Calu3 (cell line): ENCODE measurements around the gene CNTN5. TPM values are rescaled to one million over a fixed set of nuclear protein-coding genes. Genes with fewer than 3 reads are reported as not detected.

ENCODE experiments used
- BruUV-seq: library from RNA; stranded (reverse); fragments of 400-500 nt; replicated peaks from 2 replicates; lab custom pipeline; 2021; lab: Mats Ljungman, UMichigan
- CTCF ChIA-PET: fragments of 300-600 bp; sonication (Branson Sonifier 250); formaldehyde crosslinking; loops from one replicate; lab custom pipeline; 2022; ENCODE audit warnings: antibody characterized with exemption; lab: Charles Lee
- DNase-seq: peaks from one replicate; pipeline ENCODE4 v3.0.0; 2022
- H3K27ac Mint-ChIP-seq: one replicate; pipeline ENCODE4 v1.8.0; 2022; ENCODE audit warnings: mixed read lengths; ENCODE audit not compliant: unreplicated experiment
- H3K27me3 Mint-ChIP-seq: one replicate; pipeline ENCODE4 v1.8.0; 2022; ENCODE audit warnings: mixed read lengths; ENCODE audit not compliant: unreplicated experiment
- H3K36me3 Mint-ChIP-seq: one replicate; pipeline ENCODE4 v1.8.0; 2022; ENCODE audit warnings: mild to moderate bottlenecking, moderate library complexity, mixed read lengths; ENCODE audit not compliant: insufficient read depth, unreplicated experiment
- H3K4me1 Mint-ChIP-seq: one replicate; pipeline ENCODE4 v1.8.0; 2022; ENCODE audit warnings: mild to moderate bottlenecking, low read depth, mixed read lengths; ENCODE audit not compliant: unreplicated experiment
- H3K4me3 Mint-ChIP-seq: one replicate; pipeline ENCODE4 v1.8.0; 2022; ENCODE audit warnings: mild to moderate bottlenecking, low read depth, moderate library complexity, mixed read lengths; ENCODE audit not compliant: unreplicated experiment
- H3K9me3 Mint-ChIP-seq: one replicate; pipeline ENCODE4 v1.8.0; 2022; ENCODE audit warnings: low read depth, mixed read lengths; ENCODE audit not compliant: unreplicated experiment
- CTCF ChIP-seq: fragments of 200-600 bp; IDR thresholded peaks from one replicate; pipeline ENCODE4 v1.8.0; 2022; ENCODE audit warnings: antibody characterized with exemption; ENCODE audit not compliant: unreplicated experiment
- intact Hi-C: fragments of 100-400 bp; cut with micrococcal nuclease; formaldehyde crosslinking; loops from one replicate; pipeline ENCODE4 v1.10.0; 2022; ENCODE audit not compliant: unreplicated experiment
- total RNA-seq: library from RNA; stranded (reverse); gene quantifications from 2 replicates; pipeline ENCODE4 v1.2.3, GENCODE V29; 2022

The CNTN5 gene
- total RNA-seq, 1 experiment from 2014 or later = not detected

- intact Hi-C loops = no loop called here
- H3K4me3 Mint-ChIP-seq = no peak overlapping the region
- TF ChIP-seq CTCF = no peak
- no peaks in the 10 kb centered on the region for H3K4me1 Mint-ChIP-seq
- no peak overlapping the region for H3K27ac Mint-ChIP-seq
- CTCF ChIA-PET = no interaction called here
- peaks cover 18% of the 10 kb centered on the region for H3K27me3 Mint-ChIP-seq
- no peaks in the 10 kb centered on the region for H3K9me3 Mint-ChIP-seq
- H3K36me3 Mint-ChIP-seq = no peaks in the 10 kb centered on the region
- no TSS peak for BruUV-seq
- DNase-seq = no peak
Measured at GRCh38 chr11:100316952-100317351, 1296.2 kb downstream of the CNTN5 start.

GRCh38 chr11:100319691-100320090 is 1298.9 kb downstream of the CNTN5 start:
- no TSS peak for BruUV-seq
- Mint-ChIP-seq H3K27me3 (no peaks in the 10 kb centered on the region), H3K36me3 (no peaks in the 10 kb centered on the region), H3K4me3 (no peak overlapping the region), H3K9me3 (no peaks in the 10 kb centered on the region), H3K27ac (no peak overlapping the region), H3K4me1 (no peaks in the 10 kb centered on the region)
- TF ChIP-seq CTCF = no peak
- intact Hi-C loops = no loop called here
- CTCF ChIA-PET = interaction anchor here (0.6 kb wide), 1 partner anchor 73 kb away, joined by 3 read pairs; no protein-coding TSS in a partner anchor
- DNase-seq = no peak

GRCh38 chr11:100328626-100329340 is 1308.0 kb downstream of the CNTN5 start:
- Mint-ChIP-seq H3K27me3 (no peaks in the 10 kb centered on the region), H3K4me1 (no peaks in the 10 kb centered on the region), H3K4me3 (no peak overlapping the region), H3K27ac (no peak overlapping the region), H3K9me3 (no peaks in the 10 kb centered on the region), H3K36me3 (no peaks in the 10 kb centered on the region)
- intact Hi-C loops = no loop called here
- no peak for DNase-seq
- BruUV-seq = no TSS peak
- CTCF ChIA-PET = no interaction called here
- TF ChIP-seq CTCF = no peak

- no TSS peak for BruUV-seq
- intact Hi-C loops = no loop called here
- Mint-ChIP-seq H3K27ac (no peak overlapping the region), H3K4me3 (no peak overlapping the region), H3K9me3 (no peaks in the 10 kb centered on the region), H3K36me3 (no peaks in the 10 kb centered on the region), H3K4me1 (no peaks in the 10 kb centered on the region), H3K27me3 (no peaks in the 10 kb centered on the region)
- no peak for DNase-seq
- CTCF ChIA-PET = no interaction called here
- no peak for TF ChIP-seq CTCF
Measured at GRCh38 chr11:100329352-100329751, 1308.6 kb downstream of the CNTN5 start.
